Right ventricle myocardium superior (tissue), 1 donor: ENCODE results near the gene INPP4B. TPM values are rescaled to one million over a fixed set of nuclear protein-coding genes. Genes with fewer than 3 reads are reported as not detected.
"Not testable (repeated sequence)": the region's sequence is repeated elsewhere in the genome, so short reads cannot be mapped to it uniquely, and the experiment has no call there.

Source experiments
- ATAC-seq: fragments of 200-7000 bp; cut with Tn5 transposase; one replicate; pipeline ENCODE4 v1.9.1; 2020; ENCODE audit warnings: mild to moderate bottlenecking; ENCODE audit not compliant: poor library complexity
- DNase-seq: peaks from one replicate; pipeline ENCODE4 v3.0.0-alpha.2; 2020
- intact Hi-C: fragments of 100-400 bp; cut with DNase I; formaldehyde crosslinking; loops from one replicate; pipeline ENCODE4 v1.11.2; 2022
- total RNA-seq: library from RNA; stranded (reverse); fragmentation: NEBNext Ultra II Directional; extraction: Animal tissue kit (Norgen Biotek cat#: 25700); gene quantifications from one replicate; pipeline ENCODE4 v1.2.1, GENCODE V29; 2021
- donor health status: DM: no; HTN: yes; CAD: no; lungs with severe emphysema.

The INPP4B gene
- total RNA-seq, 1 donor from 2014 or later, result 10.7 TPM

GRCh38 chr4:142079959-142080358, 766.1 kb downstream of the INPP4B start:
- ATAC-seq (no peak), DNase-seq (no peak)
- intact Hi-C loops, result no loop called here

GRCh38 chr4:142077048-142077447, 769.1 kb downstream of the INPP4B start:
- ATAC-seq (no peak), DNase-seq (no peak)
- intact Hi-C loops, result no loop called here

- ATAC-seq, intact Hi-C loops, DNase-seq: not testable (repeated sequence)
These were observed 777.8 kb downstream of the INPP4B start for GRCh38 chr4:142068304-142068703.

GRCh38 chr4:142066562-142066961, 779.5 kb downstream of the INPP4B start:
- intact Hi-C loops, ATAC-seq, DNase-seq: not testable (repeated sequence)

- intact Hi-C loops, result no loop called here
- DNase-seq (no peak), ATAC-seq (no peak)
These were observed 780.9 kb downstream of the INPP4B start for GRCh38 chr4:142065086-142065647.

GRCh38 chr4:142064181-142064580, 781.9 kb downstream of the INPP4B start:
- DNase-seq (no peak), ATAC-seq (no peak)
- intact Hi-C loops, result no loop called here

- DNase-seq (no peak), ATAC-seq (no peak)
- intact Hi-C loops, result no loop called here
These were observed 800.1 kb downstream of the INPP4B start for GRCh38 chr4:142045996-142046395.

- ATAC-seq (no peak), DNase-seq (no peak)
- intact Hi-C loops, result no loop called here
These were observed 801.8 kb downstream of the INPP4B start for GRCh38 chr4:142044271-142044670.

GRCh38 chr4:142043509-142043908, 802.6 kb downstream of the INPP4B start:
- intact Hi-C loops, result no loop called here
- DNase-seq (no peak), ATAC-seq (no peak)

GRCh38 chr4:142041788-142042187, 804.3 kb downstream of the INPP4B start:
- DNase-seq (no peak), ATAC-seq (no peak)
- intact Hi-C loops, result no loop called here

GRCh38 chr4:142040043-142040442, 806.1 kb downstream of the INPP4B start:
- ATAC-seq, result no peak
- DNase-seq, result no peak
- intact Hi-C loops, result no loop called here

GRCh38 chr4:142036795-142037583, 809.1 kb downstream of the INPP4B start:
- DNase-seq (no peak), ATAC-seq (no peak)
- intact Hi-C loops, result no loop called here

GRCh38 chr4:142035566-142035965, 810.5 kb downstream of the INPP4B start:
- intact Hi-C loops, result no loop called here
- ATAC-seq, result no peak
- DNase-seq, result no peak

- DNase-seq (no peak), ATAC-seq (no peak)
- intact Hi-C loops, result no loop called here
These were observed 812.0 kb downstream of the INPP4B start for GRCh38 chr4:142034101-142034500.

GRCh38 chr4:142030010-142030409, 816.1 kb downstream of the INPP4B start:
- ATAC-seq (peak; percentile 89), DNase-seq (no peak)
- intact Hi-C loops, result no loop called here

- DNase-seq (no peak), ATAC-seq (no peak)
- intact Hi-C loops, result no loop called here
These were observed 824.3 kb downstream of the INPP4B start for GRCh38 chr4:142021761-142022160.

GRCh38 chr4:142021181-142021580, 824.9 kb downstream of the INPP4B start:
- ATAC-seq (no peak), DNase-seq (no peak)
- intact Hi-C loops, result no loop called here

GRCh38 chr4:142016031-142016430, 830.1 kb downstream of the INPP4B start:
- DNase-seq (no peak), ATAC-seq (no peak)
- intact Hi-C loops, result no loop called here

- ATAC-seq (no peak), DNase-seq (no peak)
- intact Hi-C loops, result no loop called here
These were observed 836.4 kb downstream of the INPP4B start for GRCh38 chr4:142009751-142010150.

GRCh38 chr4:142005519-142005918, 840.6 kb downstream of the INPP4B start:
- intact Hi-C loops, result no loop called here
- ATAC-seq, result no peak
- no peak for DNase-seq
